KMS-11 (cell line): ENCODE data around the gene PDHB.

Source experiments
- H2AFZ ChIP-seq: fragments of 200-600 bp; sonication (generic); 2 replicates; pipeline ENCODE4 v1.6.1; 2016; ENCODE audit warnings: antibody characterized with exemption, mixed run types, low read depth
- H3K27ac ChIP-seq: fragments of 200-600 bp; sonication (generic); 2 replicates; pipeline ENCODE4 v1.6.1; 2016; ENCODE audit warnings: mild to moderate bottlenecking, mixed run types
- H3K27me3 ChIP-seq: fragments of 200-600 bp; sonication (generic); 2 replicates; pipeline ENCODE4 v1.6.1; 2017; ENCODE audit warnings: mild to moderate bottlenecking, low read depth, mixed run types, moderate library complexity; ENCODE audit not compliant: insufficient read depth
- H3K36me3 ChIP-seq: fragments of 200-600 bp; sonication (generic); 2 replicates; pipeline ENCODE4 v1.6.1; 2017; ENCODE audit warnings: mild to moderate bottlenecking, mixed run types; ENCODE audit not compliant: insufficient read depth
- H3K4me1 ChIP-seq: fragments of 200-600 bp; sonication (generic); 2 replicates; pipeline ENCODE4 v1.6.1; 2016; ENCODE audit warnings: mild to moderate bottlenecking, low read depth, mixed run types; ENCODE audit not compliant: poor library complexity, severe bottlenecking
- H3K4me2 ChIP-seq: fragments of 200-600 bp; sonication (generic); 2 replicates; pipeline ENCODE4 v1.7.0; 2016; ENCODE audit warnings: mild to moderate bottlenecking, mixed run types
- H3K4me3 ChIP-seq: fragments of 200-600 bp; sonication (generic); IDR thresholded peaks from 2 replicates; pipeline ENCODE4 v1.6.1; 2017; ENCODE audit warnings: low read depth, low read length, mixed read lengths; ENCODE audit not compliant: insufficient read depth
- H3K79me2 ChIP-seq: fragments of 200-600 bp; sonication (generic); 2 replicates; pipeline ENCODE4 v1.6.1; 2016; ENCODE audit warnings: low read depth, mixed run types; ENCODE audit not compliant: insufficient read depth
- H3K9ac ChIP-seq: fragments of 200-600 bp; sonication (generic); 2 replicates; pipeline ENCODE4 v1.6.1; 2016; ENCODE audit warnings: mild to moderate bottlenecking, mixed run types
- H4K20me1 ChIP-seq: fragments of 200-600 bp; sonication (generic); 2 replicates; pipeline ENCODE4 v1.6.1; 2016; ENCODE audit warnings: mild to moderate bottlenecking, mixed run types; ENCODE audit not compliant: insufficient read depth
- TF ChIP-seq, protein P1 (sequence below): fragments of 200-600 bp; sonication (generic); conservative IDR thresholded peaks from 2 replicates; pipeline ENCODE4 v1.6.1; 2017; ENCODE audit warnings: low read depth, mild to moderate bottlenecking, antibody characterized with exemption, low read length, moderate library complexity, mixed read lengths

The PDHB gene

DNA sequence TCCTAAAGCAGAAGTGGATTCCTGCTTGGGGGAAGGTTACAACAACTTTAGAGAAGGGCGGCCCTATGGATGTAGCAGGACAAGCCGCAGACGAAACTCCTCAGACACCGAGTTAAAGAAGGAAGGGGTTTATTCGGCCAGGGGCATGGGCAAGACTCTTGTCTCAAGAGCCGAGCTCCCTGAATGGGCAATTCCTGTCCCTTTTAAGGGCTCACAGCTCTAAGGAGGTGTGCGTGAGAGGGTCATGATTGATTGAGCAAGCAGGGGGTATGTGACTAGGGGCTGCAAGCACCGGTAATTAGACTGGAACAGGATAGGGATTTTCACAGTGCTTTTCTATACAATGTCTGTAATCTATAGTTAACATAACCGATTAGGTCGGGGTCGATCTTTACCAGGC lies 879 bp upstream of the PDHB start:
- no peak overlapping the region for H3K9ac ChIP-seq
- H3K27me3 ChIP-seq = no peaks in the 10 kb centered on the region
- H4K20me1 ChIP-seq = no peaks in the 10 kb centered on the region
- no peaks in the 10 kb centered on the region for H3K36me3 ChIP-seq
- no peak overlapping the region for H3K27ac ChIP-seq
- H3K79me2 ChIP-seq = peaks cover 18% of the 10 kb centered on the region
- H3K4me1 ChIP-seq = peaks cover 39% of the 10 kb centered on the region
- TF ChIP-seq, protein P1, sequence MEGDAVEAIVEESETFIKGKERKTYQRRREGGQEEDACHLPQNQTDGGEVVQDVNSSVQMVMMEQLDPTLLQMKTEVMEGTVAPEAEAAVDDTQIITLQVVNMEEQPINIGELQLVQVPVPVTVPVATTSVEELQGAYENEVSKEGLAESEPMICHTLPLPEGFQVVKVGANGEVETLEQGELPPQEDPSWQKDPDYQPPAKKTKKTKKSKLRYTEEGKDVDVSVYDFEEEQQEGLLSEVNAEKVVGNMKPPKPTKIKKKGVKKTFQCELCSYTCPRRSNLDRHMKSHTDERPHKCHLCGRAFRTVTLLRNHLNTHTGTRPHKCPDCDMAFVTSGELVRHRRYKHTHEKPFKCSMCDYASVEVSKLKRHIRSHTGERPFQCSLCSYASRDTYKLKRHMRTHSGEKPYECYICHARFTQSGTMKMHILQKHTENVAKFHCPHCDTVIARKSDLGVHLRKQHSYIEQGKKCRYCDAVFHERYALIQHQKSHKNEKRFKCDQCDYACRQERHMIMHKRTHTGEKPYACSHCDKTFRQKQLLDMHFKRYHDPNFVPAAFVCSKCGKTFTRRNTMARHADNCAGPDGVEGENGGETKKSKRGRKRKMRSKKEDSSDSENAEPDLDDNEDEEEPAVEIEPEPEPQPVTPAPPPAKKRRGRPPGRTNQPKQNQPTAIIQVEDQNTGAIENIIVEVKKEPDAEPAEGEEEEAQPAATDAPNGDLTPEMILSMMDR = no peak
- peak overlapping the region; percentile 71; the same call in 1 of the 2 replicates for H2AFZ ChIP-seq
- H3K4me3 ChIP-seq = no peak overlapping the region
- H3K4me2 ChIP-seq = peak overlapping the region; percentile 73

DNA sequence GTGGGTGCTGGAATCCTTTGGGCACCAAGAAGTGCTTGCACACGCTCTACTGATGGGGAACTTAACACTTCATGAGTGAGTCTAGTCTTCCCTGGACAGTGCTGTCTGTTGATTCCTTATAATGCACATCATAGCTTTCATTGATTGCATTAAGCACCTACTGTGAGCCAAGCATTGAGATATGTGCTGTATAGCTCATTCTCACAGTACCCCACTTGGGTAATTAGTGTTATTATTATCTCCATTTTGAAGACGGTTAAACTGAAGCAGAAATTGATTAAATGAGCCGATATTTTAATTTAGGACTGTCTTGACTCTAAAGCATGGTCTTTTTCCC lies 504 bp upstream of the PDHB start:
- Histone ChIP-seq H3K4me3 (no peak overlapping the region), H3K27ac (no peak overlapping the region), H3K9ac (peak overlapping the region; percentile 9; the same call in 1 of the 2 replicates), H3K4me2 (peak overlapping the region; percentile 73), H3K36me3 (0 out of 2 replicates have a peak, but pooled peaks cover under 1% of the 10 kb centered on the region), H3K4me1 (peaks cover 43% of the 10 kb centered on the region), H3K79me2 (peaks cover 18% of the 10 kb centered on the region), H3K27me3 (no peaks in the 10 kb centered on the region), H2AFZ (peak overlapping the region; percentile 71), H4K20me1 (no peaks in the 10 kb centered on the region)
- TF ChIP-seq, protein P1 = no peak

DNA sequence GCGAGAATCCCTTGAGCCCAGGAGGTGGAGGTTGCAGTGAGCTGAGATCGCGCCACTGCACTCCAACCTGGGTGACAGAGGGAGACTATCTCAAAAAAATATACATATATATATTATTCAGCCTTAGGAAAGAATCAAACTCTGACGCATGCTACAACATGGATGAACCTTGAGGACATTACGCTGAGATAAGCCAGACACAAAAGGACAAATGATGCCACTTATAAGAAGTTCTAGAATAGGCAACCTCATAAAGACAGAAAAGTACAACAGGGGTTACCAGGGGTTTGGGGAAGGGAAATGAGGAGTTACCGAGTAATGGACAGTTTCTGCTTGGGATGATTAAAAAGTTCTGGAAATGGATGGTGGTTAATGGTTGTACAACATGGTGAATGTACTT lies 727 bp downstream of the PDHB start:
- Histone ChIP-seq H3K9ac (peak overlapping the region; percentile 66; the same call in 1 of the 2 replicates), H3K4me3 (no peak overlapping the region), H3K27me3 (no peaks in the 10 kb centered on the region), H3K27ac (peak overlapping the region; percentile 47; the same call in 1 of the 2 replicates), H3K36me3 (0 out of 2 replicates have a peak, but pooled peaks cover 2% of the 10 kb centered on the region), H4K20me1 (no peaks in the 10 kb centered on the region), H2AFZ (peak overlapping the region; percentile 59; the same call in 1 of the 2 replicates), H3K79me2 (peaks cover 18% of the 10 kb centered on the region), H3K4me2 (peak overlapping the region; percentile 91), H3K4me1 (peaks cover 49% of the 10 kb centered on the region)
- TF ChIP-seq, protein P1 = no peak

- Histone ChIP-seq H3K4me3 (no peak overlapping the region), H3K79me2 (peaks cover 18% of the 10 kb centered on the region), H2AFZ (no peak overlapping the region), H3K27ac (peak overlapping the region; percentile 46; the same call in 1 of the 2 replicates), H4K20me1 (no peaks in the 10 kb centered on the region), H3K4me1 (peaks cover 49% of the 10 kb centered on the region), H3K27me3 (no peaks in the 10 kb centered on the region), H3K9ac (no peak overlapping the region), H3K4me2 (peak overlapping the region; percentile 66), H3K36me3 (0 out of 2 replicates have a peak, but pooled peaks cover 2% of the 10 kb centered on the region)
- TF ChIP-seq, protein P1 = no peak
These were observed 4.0 kb downstream of the PDHB start for GRCh38 chr3:58429657-58430056.
